Right lobe of liver (tissue), 4 donors: Measurements from ENCODE around the gene LGALS9C.
"Not testable (repeated sequence)": the region's sequence is repeated elsewhere in the genome, so short reads cannot be mapped to it uniquely, and the experiment has no call there.

Experiments used
- CTCF ChIP-seq, 4 donors: fragments of 200-600 bp in 3 of 4; fragments of 450-650 bp in 1 of 4; IDR thresholded peaks; one replicate each; pipeline versions ENCODE4 v1.5.1 to v1.8.0; 2016 to 2022; ENCODE audit warnings: antibody characterized with exemption in 4 of 4, mild to moderate bottlenecking in 2 of 4
- POLR2A ChIP-seq: fragments of 450-650 bp; IDR thresholded peaks from one replicate; pipeline ENCODE4 v1.6.1; 2017; ENCODE audit warnings: antibody characterized with exemption, mild to moderate bottlenecking
- donor health status: DM: no; HTN: no; CAD: no.
- donor health status: DM: no; HTN: no; CAD: no.
- donor health status: DM: no; HTN: yes; CAD: no.

- not testable (repeated sequence) for TF ChIP-seq CTCF (IDR thresholded peaks at IDR 0.05); POLR2A
Measured at GRCh38 chr17:18469837-18470236, 6.8 kb upstream of the LGALS9C start.
